ENCODE data around the gene ZMYM2.

The ZMYM2 gene

DNA sequence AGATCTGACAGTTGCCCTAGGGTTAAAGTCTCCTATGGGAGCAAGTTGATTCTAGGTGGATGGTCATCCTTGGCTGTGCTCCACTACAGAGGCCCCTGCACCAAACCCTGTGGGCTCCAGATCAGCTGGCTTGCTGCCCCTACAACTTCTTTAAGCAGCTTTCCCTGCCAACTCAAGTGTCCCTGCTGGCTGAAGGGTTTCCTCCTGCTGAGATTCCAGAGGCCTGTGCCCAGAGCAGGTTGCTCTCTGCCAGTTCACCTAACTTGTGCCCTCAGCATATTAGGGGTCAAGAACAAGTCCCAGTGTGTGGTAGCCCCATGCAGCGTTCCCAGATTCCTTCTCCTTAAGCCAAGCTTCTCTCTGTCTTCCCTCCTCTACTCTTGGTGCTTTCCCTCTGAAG, 85.6 kb downstream of the ZMYM2 start:
- Histone ChIP-seq H3K9ac (ENCODE audit: low read depth, low read length, poor library complexity, severe bottlenecking) (no peak overlapping the region), H4K20me1 (ENCODE audit: insufficient read depth, low read length, poor library complexity, severe bottlenecking) (peaks cover 47% of the 10 kb centered on the region), H3K4me1 (ENCODE audit: insufficient read depth, low read length, poor library complexity, severe bottlenecking) (no peaks in the 10 kb centered on the region), H3F3A (ENCODE audit: low read depth) (no peaks in the 10 kb centered on the region), H2AFZ (ENCODE audit: low read length) (no peak overlapping the region), H3K27me3 (ENCODE audit: insufficient read depth, low read length, poor library complexity, severe bottlenecking) (no peaks in the 10 kb centered on the region), H3K9me3 (ENCODE audit: insufficient read depth, low read depth, low read length) (no peaks in the 10 kb centered on the region), H3K4me3 (ENCODE audit: low read length, poor library complexity, severe bottlenecking) (no peak overlapping the region), H3K36me3 (ENCODE audit: insufficient read depth, low read length) (peaks cover 78% of the 10 kb centered on the region), H3K79me2 (ENCODE audit: insufficient read depth, low read length) (peaks cover 50% of the 10 kb centered on the region), H3K4me2 (ENCODE audit: low read depth, low read length, poor library complexity, severe bottlenecking) (no peak overlapping the region), H3K9me2 (replicated peaks; ENCODE audit: low read depth, low read length) (no peaks in the 10 kb centered on the region)
- TF ChIP-seq EZH2phosphoT487 (IDR thresholded peaks at IDR 0.05; ENCODE audit: borderline replicate concordance), result no peak

DNA sequence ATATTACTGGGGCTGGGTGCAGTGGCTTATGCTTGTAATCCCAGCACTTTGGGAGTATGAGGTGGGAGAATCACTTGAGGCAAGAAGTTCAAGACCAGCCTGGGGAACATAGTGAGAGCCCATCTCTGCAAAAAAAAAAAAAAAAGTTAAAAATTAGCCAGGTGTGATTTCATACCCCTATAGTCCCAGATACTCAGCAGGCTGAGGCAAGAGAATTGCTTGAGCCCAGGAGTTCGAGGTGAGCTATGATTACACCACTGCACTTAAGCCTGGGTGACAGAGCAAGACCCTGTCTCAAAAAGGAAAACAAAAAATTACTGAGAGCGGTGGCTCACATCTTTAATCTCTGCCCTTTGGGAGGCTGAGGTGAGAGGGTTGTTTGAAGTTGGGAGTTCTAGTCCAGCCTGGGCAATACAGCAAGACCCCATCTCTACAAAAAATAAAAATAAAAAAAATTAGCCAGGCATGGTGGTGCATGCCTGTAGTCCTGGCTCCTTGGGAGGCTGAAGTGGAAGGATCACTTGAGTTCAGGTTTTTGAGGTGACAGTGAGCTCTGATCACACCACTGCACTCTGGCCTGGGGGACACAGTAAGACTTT, 87.5 kb downstream of the ZMYM2 start:
- no peaks in the 10 kb centered on the region for H3F3A ChIP-seq (ENCODE audit: low read depth)
- TF ChIP-seq, protein P1, sequence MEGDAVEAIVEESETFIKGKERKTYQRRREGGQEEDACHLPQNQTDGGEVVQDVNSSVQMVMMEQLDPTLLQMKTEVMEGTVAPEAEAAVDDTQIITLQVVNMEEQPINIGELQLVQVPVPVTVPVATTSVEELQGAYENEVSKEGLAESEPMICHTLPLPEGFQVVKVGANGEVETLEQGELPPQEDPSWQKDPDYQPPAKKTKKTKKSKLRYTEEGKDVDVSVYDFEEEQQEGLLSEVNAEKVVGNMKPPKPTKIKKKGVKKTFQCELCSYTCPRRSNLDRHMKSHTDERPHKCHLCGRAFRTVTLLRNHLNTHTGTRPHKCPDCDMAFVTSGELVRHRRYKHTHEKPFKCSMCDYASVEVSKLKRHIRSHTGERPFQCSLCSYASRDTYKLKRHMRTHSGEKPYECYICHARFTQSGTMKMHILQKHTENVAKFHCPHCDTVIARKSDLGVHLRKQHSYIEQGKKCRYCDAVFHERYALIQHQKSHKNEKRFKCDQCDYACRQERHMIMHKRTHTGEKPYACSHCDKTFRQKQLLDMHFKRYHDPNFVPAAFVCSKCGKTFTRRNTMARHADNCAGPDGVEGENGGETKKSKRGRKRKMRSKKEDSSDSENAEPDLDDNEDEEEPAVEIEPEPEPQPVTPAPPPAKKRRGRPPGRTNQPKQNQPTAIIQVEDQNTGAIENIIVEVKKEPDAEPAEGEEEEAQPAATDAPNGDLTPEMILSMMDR (conservative IDR thresholded peaks at IDR 0.05; ENCODE audit: low read length), result no peak
- no peak for TF ChIP-seq EZH2phosphoT487 (IDR thresholded peaks at IDR 0.05; ENCODE audit: borderline replicate concordance)
- no peak overlapping the region for H3K9ac ChIP-seq (ENCODE audit: low read depth, low read length, poor library complexity, severe bottlenecking)
- H3K79me2 ChIP-seq (ENCODE audit: insufficient read depth, low read length), result peaks cover 31% of the 10 kb centered on the region
- H2AFZ ChIP-seq (ENCODE audit: low read length), result no peak overlapping the region
- H3K36me3 ChIP-seq (ENCODE audit: insufficient read depth, low read length), result peaks cover 73% of the 10 kb centered on the region
- H4K20me1 ChIP-seq (ENCODE audit: insufficient read depth, low read length, poor library complexity, severe bottlenecking), result peaks cover 33% of the 10 kb centered on the region
- H3K27me3 ChIP-seq (ENCODE audit: insufficient read depth, low read length, poor library complexity, severe bottlenecking), result no peaks in the 10 kb centered on the region
- no peaks in the 10 kb centered on the region for H3K9me2 ChIP-seq (replicated peaks; ENCODE audit: low read depth, low read length)
- H3K4me3 ChIP-seq (ENCODE audit: low read length, poor library complexity, severe bottlenecking), result no peak overlapping the region
- H3K9me3 ChIP-seq (ENCODE audit: insufficient read depth, low read depth, low read length), result no peaks in the 10 kb centered on the region
- H3K4me2 ChIP-seq (ENCODE audit: low read depth, low read length, poor library complexity, severe bottlenecking), result no peak overlapping the region
- H3K4me1 ChIP-seq (ENCODE audit: insufficient read depth, low read length, poor library complexity, severe bottlenecking), result no peaks in the 10 kb centered on the region

DNA sequence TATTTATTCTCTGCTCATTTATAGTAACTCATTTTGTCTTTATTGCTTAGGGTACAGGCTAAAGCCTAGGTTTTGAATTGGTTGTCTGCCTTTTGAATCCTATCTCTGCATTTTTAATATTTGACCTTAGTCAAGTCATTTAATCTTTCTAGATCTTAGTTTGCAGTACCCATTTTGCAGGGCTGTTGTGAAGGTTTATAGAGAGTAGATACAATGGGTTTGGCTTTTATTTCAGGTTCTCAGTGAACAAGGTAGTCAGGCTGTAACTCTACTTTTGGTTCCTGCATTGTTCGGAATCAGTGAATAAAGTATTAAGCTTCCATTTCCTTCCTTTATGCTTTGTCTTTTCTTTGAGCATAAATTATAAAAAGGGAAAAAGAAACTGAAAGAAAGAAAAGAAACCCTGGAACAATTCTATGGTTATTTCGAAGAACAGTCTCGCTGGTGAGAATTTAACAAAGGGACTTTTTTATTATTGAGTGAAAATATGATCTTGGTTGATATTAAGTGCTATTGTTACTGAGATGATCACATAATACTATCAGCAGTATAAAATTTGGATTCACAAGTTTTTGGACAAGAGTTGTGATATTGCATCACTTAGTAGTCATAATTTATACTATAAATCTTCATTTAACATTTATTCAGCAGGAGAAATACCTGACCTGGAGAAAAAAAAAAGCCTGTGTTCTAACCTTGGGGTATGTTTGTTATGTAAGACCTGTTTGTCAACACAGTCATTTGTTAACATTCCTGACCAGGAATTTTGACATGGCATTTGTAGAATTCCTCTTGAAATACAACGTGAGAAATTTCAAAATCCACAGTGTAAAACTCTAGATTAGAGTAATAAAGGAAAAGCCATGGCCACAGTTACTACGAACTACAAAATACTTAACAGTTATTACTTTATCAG, 91.3 kb downstream of the ZMYM2 start:
- Histone ChIP-seq H3K36me3 (ENCODE audit: insufficient read depth, low read length) (peaks cover 70% of the 10 kb centered on the region; the same call in 1 of the 2 replicates), H3K27me3 (ENCODE audit: insufficient read depth, low read length, poor library complexity, severe bottlenecking) (no peaks in the 10 kb centered on the region), H3K4me2 (ENCODE audit: low read depth, low read length, poor library complexity, severe bottlenecking) (no peak overlapping the region), H4K20me1 (ENCODE audit: insufficient read depth, low read length, poor library complexity, severe bottlenecking) (peaks cover 12% of the 10 kb centered on the region), H3K4me1 (ENCODE audit: insufficient read depth, low read length, poor library complexity, severe bottlenecking) (no peaks in the 10 kb centered on the region), H3K4me3 (ENCODE audit: low read length, poor library complexity, severe bottlenecking) (no peak overlapping the region), H3K79me2 (ENCODE audit: insufficient read depth, low read length) (no peaks in the 10 kb centered on the region; the same call in 1 of the 2 replicates), H3K9me3 (ENCODE audit: insufficient read depth, low read depth, low read length) (no peaks in the 10 kb centered on the region), H3K9me2 (replicated peaks; ENCODE audit: low read depth, low read length) (no peaks in the 10 kb centered on the region), H3F3A (ENCODE audit: low read depth) (no peaks in the 10 kb centered on the region), H3K9ac (ENCODE audit: low read depth, low read length, poor library complexity, severe bottlenecking) (no peak overlapping the region), H2AFZ (ENCODE audit: low read length) (no peak overlapping the region)
- TF ChIP-seq, protein P1 (conservative IDR thresholded peaks at IDR 0.05; ENCODE audit: low read length), result no peak
- no peak for TF ChIP-seq EZH2phosphoT487 (IDR thresholded peaks at IDR 0.05; ENCODE audit: borderline replicate concordance)

Data from Loucy (cell line).